Colonic mucosa (tissue), 4 donors: ENCODE data around the gene TNIK. TPM values are rescaled to one million over a fixed set of nuclear protein-coding genes. Genes with fewer than 3 reads are reported as not detected.

Experiments used
- DNase-seq: peaks from one replicate; pipeline ENCODE4 v3.0.0-alpha.2; 2020
- H3K27ac ChIP-seq: fragments of 200-600 bp; one replicate; pipeline ENCODE4 v1.8.0; 2021
- H3K27me3 ChIP-seq: fragments of 200-600 bp; one replicate; pipeline ENCODE4 v1.8.0; 2021
- H3K36me3 ChIP-seq: fragments of 200-600 bp; one replicate; pipeline ENCODE4 v1.8.0; 2021
- H3K4me1 ChIP-seq: fragments of 200-600 bp; one replicate; pipeline ENCODE4 v1.8.0; 2021; ENCODE audit warnings: mild to moderate bottlenecking
- H3K4me3 ChIP-seq: fragments of 200-600 bp; one replicate; pipeline ENCODE4 v1.8.0; 2021
- H3K9ac ChIP-seq, 2 donors: one replicate each; pipeline ENCODE4 v1.7.0; 2013; ENCODE audit warnings: control low read depth in 2 of 2, low read depth in 2 of 2, low read length in 2 of 2
- H3K9me3 ChIP-seq: fragments of 200-600 bp; one replicate; pipeline ENCODE4 v1.8.0; 2021
- intact Hi-C: fragments of 100-400 bp; cut with DNase I; formaldehyde crosslinking; loops from one replicate; pipeline ENCODE4 v1.14.1; 2022
- total RNA-seq, 2 donors: library from RNA; stranded (reverse); fragmentation: NEBNext Ultra II Directional in 1 of 2; extraction: Animal tissue kit (Norgen Biotek cat#: 25700) in 1 of 2; gene quantifications; one replicate each; pipeline ENCODE4 v1.2.1, GENCODE V29; 2021
- TF ChIP-seq, protein P1 (sequence below): fragments of 200-600 bp; IDR thresholded peaks from one replicate; pipeline ENCODE4 v1.8.0; 2022; ENCODE audit warnings: antibody characterized with exemption, mild to moderate bottlenecking
- donor health status: healthy.
- donor health status: DM: no; HTN: no; CAD: no.
- donor health status: DM: no; HTN: no; CAD: no.

The TNIK gene
- total RNA-seq, 2 donors from 2014 or later, result 19.9 to 30.9 TPM

DNA sequence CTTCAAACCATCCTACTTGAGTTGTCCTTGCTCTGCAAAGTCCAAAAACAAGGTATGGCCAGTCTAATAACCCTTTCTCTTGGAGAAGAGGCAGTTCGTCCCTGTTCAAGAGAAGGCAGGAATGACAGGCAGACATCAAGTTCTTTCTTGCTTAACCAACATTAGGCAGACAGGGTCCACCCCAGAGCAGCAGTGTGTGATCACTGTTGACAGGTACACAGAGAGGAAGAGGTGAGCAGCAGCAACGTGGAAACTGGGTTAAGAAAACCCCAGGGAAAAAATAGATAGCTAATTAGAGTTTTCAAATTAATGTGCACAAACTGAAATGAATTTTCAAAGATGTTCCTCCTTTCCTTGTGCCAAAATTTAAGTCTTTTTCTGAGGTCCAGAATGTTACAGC lies 48.2 kb downstream of the TNIK start:
- Histone ChIP-seq H3K9ac (no peak overlapping the region), H3K27me3 (no peaks in the 10 kb centered on the region), H3K4me3 (no peak overlapping the region), H3K36me3 (no peaks in the 10 kb centered on the region), H3K9me3 (no peaks in the 10 kb centered on the region), H3K27ac (no peak overlapping the region), H3K4me1 (no peaks in the 10 kb centered on the region)
- intact Hi-C loops, result no loop called here
- no peak for DNase-seq
- TF ChIP-seq, protein P1, sequence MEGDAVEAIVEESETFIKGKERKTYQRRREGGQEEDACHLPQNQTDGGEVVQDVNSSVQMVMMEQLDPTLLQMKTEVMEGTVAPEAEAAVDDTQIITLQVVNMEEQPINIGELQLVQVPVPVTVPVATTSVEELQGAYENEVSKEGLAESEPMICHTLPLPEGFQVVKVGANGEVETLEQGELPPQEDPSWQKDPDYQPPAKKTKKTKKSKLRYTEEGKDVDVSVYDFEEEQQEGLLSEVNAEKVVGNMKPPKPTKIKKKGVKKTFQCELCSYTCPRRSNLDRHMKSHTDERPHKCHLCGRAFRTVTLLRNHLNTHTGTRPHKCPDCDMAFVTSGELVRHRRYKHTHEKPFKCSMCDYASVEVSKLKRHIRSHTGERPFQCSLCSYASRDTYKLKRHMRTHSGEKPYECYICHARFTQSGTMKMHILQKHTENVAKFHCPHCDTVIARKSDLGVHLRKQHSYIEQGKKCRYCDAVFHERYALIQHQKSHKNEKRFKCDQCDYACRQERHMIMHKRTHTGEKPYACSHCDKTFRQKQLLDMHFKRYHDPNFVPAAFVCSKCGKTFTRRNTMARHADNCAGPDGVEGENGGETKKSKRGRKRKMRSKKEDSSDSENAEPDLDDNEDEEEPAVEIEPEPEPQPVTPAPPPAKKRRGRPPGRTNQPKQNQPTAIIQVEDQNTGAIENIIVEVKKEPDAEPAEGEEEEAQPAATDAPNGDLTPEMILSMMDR, result no peak

- Histone ChIP-seq H3K9me3 (no peaks in the 10 kb centered on the region), H3K27ac (no peak overlapping the region), H3K27me3 (no peaks in the 10 kb centered on the region), H3K9ac (no peak overlapping the region), H3K4me1 (no peaks in the 10 kb centered on the region), H3K36me3 (no peaks in the 10 kb centered on the region), H3K4me3 (no peak overlapping the region)
- TF ChIP-seq, protein P1, result no peak
- intact Hi-C loops, result no loop called here
- DNase-seq, result no peak
These were observed 50.0 kb downstream of the TNIK start for GRCh38 chr3:171410186-171410585.

DNA sequence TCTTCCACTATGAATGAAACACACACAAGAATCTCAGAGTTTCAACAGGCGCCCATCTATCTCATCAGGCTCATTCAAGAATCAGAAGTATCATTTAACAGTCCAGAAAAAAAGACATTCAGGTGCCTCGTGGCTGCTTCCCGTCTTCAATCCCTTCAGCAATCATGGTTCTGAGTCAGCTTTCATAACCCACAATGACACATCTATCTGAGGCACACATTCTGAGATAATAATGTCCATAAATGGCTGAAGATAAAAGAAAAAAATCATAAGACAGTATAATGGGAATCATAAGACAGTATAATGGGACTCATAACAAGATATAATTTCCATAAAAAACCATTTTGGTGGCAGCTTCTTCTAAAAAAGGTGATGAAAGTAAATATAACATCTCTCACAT lies 52.4 kb downstream of the TNIK start:
- intact Hi-C loops, result no loop called here
- H3K36me3 ChIP-seq, result no peaks in the 10 kb centered on the region
- no peak overlapping the region for H3K27ac ChIP-seq
- H3K4me3 ChIP-seq, result no peak overlapping the region
- no peak for DNase-seq
- TF ChIP-seq, protein P1, result no peak
- no peak overlapping the region for H3K9ac ChIP-seq
- no peaks in the 10 kb centered on the region for H3K4me1 ChIP-seq
- H3K9me3 ChIP-seq, result no peaks in the 10 kb centered on the region
- H3K27me3 ChIP-seq, result no peaks in the 10 kb centered on the region

- Histone ChIP-seq H3K9me3 (no peaks in the 10 kb centered on the region), H3K4me1 (no peaks in the 10 kb centered on the region), H3K4me3 (no peak overlapping the region), H3K36me3 (no peaks in the 10 kb centered on the region), H3K27me3 (no peaks in the 10 kb centered on the region), H3K27ac (no peak overlapping the region), H3K9ac (no peak overlapping the region)
- DNase-seq, result no peak
- TF ChIP-seq, protein P1, result no peak
- intact Hi-C loops, result no loop called here
These were observed 55.7 kb downstream of the TNIK start for GRCh38 chr3:171404376-171404967.

DNA sequence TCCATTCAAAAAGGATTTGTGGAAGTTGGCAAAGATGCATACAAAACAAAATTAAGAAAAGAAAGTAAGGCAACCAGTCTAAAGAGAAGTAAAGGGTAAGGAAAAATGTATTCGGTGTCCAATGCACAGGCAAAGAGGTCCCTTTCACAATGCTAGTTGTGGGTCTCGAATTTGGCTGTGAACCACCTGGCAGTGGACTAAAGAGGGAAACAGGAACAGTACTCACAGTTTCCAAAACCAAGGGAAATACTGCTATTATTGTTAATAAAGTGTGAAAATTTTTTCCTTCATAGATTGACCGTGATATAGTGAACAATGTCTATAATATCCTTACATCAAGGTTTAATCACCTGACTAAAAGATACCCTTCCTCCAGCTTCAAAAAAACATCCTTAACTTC lies 57.9 kb downstream of the TNIK start:
- DNase-seq, result no peak
- Histone ChIP-seq H3K9me3 (no peaks in the 10 kb centered on the region), H3K4me3 (no peak overlapping the region), H3K4me1 (no peaks in the 10 kb centered on the region), H3K27ac (no peak overlapping the region), H3K27me3 (no peaks in the 10 kb centered on the region), H3K9ac (no peak overlapping the region), H3K36me3 (no peaks in the 10 kb centered on the region)
- intact Hi-C loops, result no loop called here
- TF ChIP-seq, protein P1, result no peak
